Vagina (tissue), 2 donors: ENCODE results near the gene RAB6C. TPM values are rescaled to one million over a fixed set of nuclear protein-coding genes. Genes with fewer than 3 reads are reported as not detected.
"Not testable (repeated sequence)": the region's sequence is repeated elsewhere in the genome, so short reads cannot be mapped to it uniquely, and the experiment has no call there.

ENCODE experiments used
- DNase-seq, 2 donors: peaks; one replicate each; pipeline ENCODE4 v3.0.0-alpha.2; 2017; ENCODE audit errors: extremely low spot score in 2 of 2
- H3K27ac ChIP-seq: fragments of 200-600 bp; sonication (generic); one replicate; pipeline ENCODE4 v1.5.1; 2019
- H3K27me3 ChIP-seq: fragments of 200-600 bp; sonication (generic); one replicate; pipeline ENCODE4 v1.5.1; 2019
- H3K36me3 ChIP-seq, 2 donors: fragments of 200-600 bp; sonication (generic); one replicate each; pipeline ENCODE4 v1.5.1; 2017 to 2019
- H3K4me1 ChIP-seq: fragments of 200-600 bp; sonication (generic); one replicate; pipeline ENCODE4 v1.5.1; 2019
- H3K4me3 ChIP-seq, 2 donors: fragments of 200-600 bp; sonication (generic); 1 replicate in 1 of 2; 2 replicates in 1 of 2; pipeline ENCODE4 v1.5.1; 2016 to 2019
- H3K9me3 ChIP-seq: fragments of 200-600 bp; sonication (generic); one replicate; pipeline ENCODE4 v1.5.1; 2019
- CTCF ChIP-seq, 3 experiments: fragments of 450-650 bp in 2 of 3; fragments of 200-600 bp in 1 of 3; sonication (generic) in 1 of 3; IDR thresholded peaks; one replicate each; pipeline ENCODE4 v1.5.1; 2017 to 2019; ENCODE audit warnings: antibody characterized with exemption in 3 of 3, mild to moderate bottlenecking in 2 of 3, moderate library complexity in 2 of 3
- POLR2A ChIP-seq, 2 donors: fragments of 450-650 bp; IDR thresholded peaks; one replicate each; pipeline ENCODE4 v1.6.1; 2017; ENCODE audit warnings: antibody characterized with exemption in 2 of 2, mild to moderate bottlenecking in 2 of 2, moderate library complexity in 2 of 2
- POLR2AphosphoS5 ChIP-seq, 2 donors: sonication (generic); formaldehyde crosslinking; IDR thresholded peaks; one replicate each; pipeline ENCODE4 v1.9.0; 2017; ENCODE audit warnings: antibody characterized with exemption in 2 of 2, mild to moderate bottlenecking in 2 of 2, low read depth in 1 of 2; ENCODE audit not compliant: insufficient read depth in 1 of 2
- intact Hi-C: fragments of 100-400 bp; cut with DNase I; formaldehyde crosslinking; loops from one replicate; pipeline ENCODE4 v1.15.1; 2023
- total RNA-seq: library from RNA; depleted of rRNA; stranded (reverse); fragments of >200 nt; gene quantifications from one replicate; pipeline ENCODE4 v1.2.3, GENCODE V29; 2016

RAB6C gene
- total RNA-seq, 1 donor from 2014 or later = not detected

GRCh38 chr2:129977986-129978385 lies 1.5 kb upstream of the RAB6C start:
- H3K27me3 ChIP-seq = no peaks in the 10 kb centered on the region
- no peak for TF ChIP-seq POLR2AphosphoS5 (IDR thresholded peaks at IDR 0.05; ENCODE audit: insufficient read depth in 1 of 2, low read depth in 1 of 2)
- no peak for TF ChIP-seq CTCF (IDR thresholded peaks at IDR 0.05)
- no peak for TF ChIP-seq POLR2A (IDR thresholded peaks at IDR 0.05)
- no peaks in the 10 kb centered on the region for H3K36me3 ChIP-seq
- no peaks in the 10 kb centered on the region for H3K4me1 ChIP-seq
- H3K27ac ChIP-seq = no peak overlapping the region
- intact Hi-C loops = no loop called here
- no peaks in the 10 kb centered on the region for H3K9me3 ChIP-seq
- no peak overlapping the region for H3K4me3 ChIP-seq
- DNase-seq = no peak

- H3K27ac ChIP-seq = not testable (repeated sequence)
Observed at GRCh38 chr2:129980246-129980645, 780 bp downstream of the RAB6C start.

GRCh38 chr2:129981689-129982088 lies 2.2 kb downstream of the RAB6C start:
- H3K36me3 ChIP-seq, H3K9me3 ChIP-seq, H3K27me3 ChIP-seq, H3K4me1 ChIP-seq, H3K27ac ChIP-seq, DNase-seq, H3K4me3 ChIP-seq, intact Hi-C loops: not testable (repeated sequence)

More at GRCh38 chr2:129980246-129980645, 780 bp downstream of the RAB6C start:
- H3K4me3 ChIP-seq = peak overlapping the region in 1 of 2 donors; percentile 43
- H3K9me3 ChIP-seq, H3K36me3 ChIP-seq, DNase-seq, H3K27me3 ChIP-seq, intact Hi-C loops, H3K4me1 ChIP-seq: not testable (repeated sequence)

GRCh38 chr2:129984426-129984825 lies 5.0 kb downstream of the RAB6C start:
- intact Hi-C loops = no loop called here

GRCh38 chr2:129992415-129993006 lies 13.0 kb downstream of the RAB6C start:
- H3K4me3 ChIP-seq, H3K9me3 ChIP-seq, DNase-seq, H3K4me1 ChIP-seq, H3K36me3 ChIP-seq, H3K27me3 ChIP-seq, H3K27ac ChIP-seq, intact Hi-C loops: not testable (repeated sequence)

More at GRCh38 chr2:129984426-129984825, 5.0 kb downstream of the RAB6C start:
- H3K9me3 ChIP-seq = no peaks in the 10 kb centered on the region
- no peaks in the 10 kb centered on the region for H3K4me1 ChIP-seq
- TF ChIP-seq CTCF (IDR thresholded peaks at IDR 0.05) (no peak), POLR2AphosphoS5 (IDR thresholded peaks at IDR 0.05; ENCODE audit: insufficient read depth in 1 of 2, low read depth in 1 of 2) (no peak), POLR2A (IDR thresholded peaks at IDR 0.05) (no peak)
- no peak for DNase-seq
- H3K36me3 ChIP-seq = no peaks in the 10 kb centered on the region
- no peak overlapping the region for H3K27ac ChIP-seq
- H3K4me3 ChIP-seq = no peak overlapping the region
- H3K27me3 ChIP-seq = no peaks in the 10 kb centered on the region

- H3K27me3 ChIP-seq, intact Hi-C loops, H3K4me1 ChIP-seq, H3K27ac ChIP-seq, H3K9me3 ChIP-seq, H3K4me3 ChIP-seq, H3K36me3 ChIP-seq, DNase-seq: not testable (repeated sequence)
Observed at GRCh38 chr2:129993151-129993550, 13.7 kb downstream of the RAB6C start.

GRCh38 chr2:129996657-129997237 lies 17.3 kb downstream of the RAB6C start:
- H3K4me1 ChIP-seq, H3K36me3 ChIP-seq, H3K4me3 ChIP-seq, DNase-seq, intact Hi-C loops, H3K9me3 ChIP-seq, H3K27ac ChIP-seq, H3K27me3 ChIP-seq: not testable (repeated sequence)

GRCh38 chr2:129998771-129999170 lies 19.3 kb downstream of the RAB6C start:
- H3K27me3 ChIP-seq, H3K36me3 ChIP-seq, DNase-seq, H3K27ac ChIP-seq, H3K4me3 ChIP-seq, H3K9me3 ChIP-seq, intact Hi-C loops, H3K4me1 ChIP-seq: not testable (repeated sequence)

- H3K36me3 ChIP-seq, H3K27ac ChIP-seq, intact Hi-C loops, H3K4me1 ChIP-seq, H3K9me3 ChIP-seq, H3K27me3 ChIP-seq, DNase-seq: not testable (repeated sequence)
- H3K4me3 ChIP-seq = peak overlapping the region in 1 of 2 donors; percentile 11
Observed at GRCh38 chr2:130005862-130006261, 26.4 kb downstream of the RAB6C start.

GRCh38 chr2:130016701-130017100 lies 37.2 kb downstream of the RAB6C start:
- intact Hi-C loops, DNase-seq, H3K9me3 ChIP-seq, H3K4me3 ChIP-seq, H3K4me1 ChIP-seq, H3K27me3 ChIP-seq, H3K27ac ChIP-seq, H3K36me3 ChIP-seq: not testable (repeated sequence)
